HepG2 (cell line): Measurements from ENCODE around the gene KLHL33. TPM values are rescaled to one million over a fixed set of nuclear protein-coding genes. Genes with fewer than 3 reads are reported as not detected.

ENCODE experiments used
- CEBPG ChIP-seq: IDR thresholded peaks from 2 replicates; pipeline ENCODE4 v1.6.1; 2016
- CHD4 ChIP-seq: fragments of 200-600 bp; sonication (generic); IDR thresholded peaks from 2 replicates; pipeline ENCODE4 v1.7.0; 2017; ENCODE audit warnings: mild to moderate bottlenecking, low read length, borderline replicate concordance
- FOXK2 ChIP-seq: fragments of 450-650 bp; IDR thresholded peaks from 2 replicates; pipeline ENCODE4 v1.6.1; 2016
- HDAC2 ChIP-seq: sonication (generic); formaldehyde crosslinking; IDR thresholded peaks from 2 replicates; pipeline ENCODE4 v1.4.0; 2020; ENCODE audit warnings: missing genetic modification reagents
- HES4 ChIP-seq: sonication (generic); formaldehyde crosslinking; IDR thresholded peaks from 2 replicates; pipeline ENCODE4 v1.9.0; 2021; ENCODE audit warnings: mild to moderate bottlenecking, missing genetic modification reagents, borderline replicate concordance
- HIC2 ChIP-seq: sonication (generic); formaldehyde crosslinking; IDR thresholded peaks from 2 replicates; pipeline ENCODE4 v1.9.0; 2022; ENCODE audit warnings: low read depth, missing genetic modification reagents
- MIER3 ChIP-seq: IDR thresholded peaks from 2 replicates; pipeline ENCODE4 v1.6.1; 2016; ENCODE audit warnings: missing compliant biosample characterization, borderline replicate concordance
- NFIC ChIP-seq: IDR thresholded peaks from 2 replicates; pipeline ENCODE4 v1.6.1; 2012; ENCODE audit warnings: mild to moderate bottlenecking, low read length, inconsistent platforms
- NONO ChIP-seq, 2 experiments: fragments of 450-650 bp in 1 of 2; sonication (generic) in 1 of 2; formaldehyde crosslinking in 1 of 2; IDR thresholded peaks in 1 of 2; conservative IDR thresholded peaks in 1 of 2; 2 replicates each; pipeline versions ENCODE4 v1.6.1 to v1.8.0; 2017 to 2022; ENCODE audit warnings: mild to moderate bottlenecking in 1 of 2, missing genetic modification reagents in 1 of 2, moderate library complexity in 1 of 2
- NR1H2 ChIP-seq: sonication (generic); formaldehyde crosslinking; IDR thresholded peaks from 2 replicates; pipeline ENCODE4 v1.8.1; 2022; ENCODE audit warnings: low read depth, missing genetic modification reagents, borderline replicate concordance
- RAD21 ChIP-seq: fragments of 450-650 bp; formaldehyde crosslinking; IDR thresholded peaks from 2 replicates; pipeline ENCODE4 v1.5.0; 2020; ENCODE audit warnings: mild to moderate bottlenecking
- REL ChIP-seq: sonication (generic); formaldehyde crosslinking; conservative IDR thresholded peaks from 2 replicates; pipeline ENCODE4 v1.8.0; 2022; ENCODE audit warnings: mild to moderate bottlenecking, missing genetic modification reagents, moderate library complexity
- SSRP1 ChIP-seq: IDR thresholded peaks from 2 replicates; pipeline ENCODE4 v1.6.1; 2016; ENCODE audit warnings: control low read depth
- TAF15 ChIP-seq: fragments of 200-400 bp; formaldehyde crosslinking; IDR thresholded peaks from one replicate; pipeline ENCODE4 v1.6.1; 2018; ENCODE audit warnings: mild to moderate bottlenecking, low read depth, low read length; ENCODE audit not compliant: poor library complexity, severe bottlenecking
- TBX3 ChIP-seq: fragments of 450-650 bp; IDR thresholded peaks from 2 replicates; pipeline ENCODE4 v1.6.1; 2017; ENCODE audit warnings: antibody characterized with exemption, mild to moderate bottlenecking, inconsistent platforms, borderline replicate concordance
- XRCC5 ChIP-seq: fragments of 200-400 bp; formaldehyde crosslinking; optimal IDR thresholded peaks from 2 replicates; pipeline ENCODE3; 2017; ENCODE audit warnings: mild to moderate bottlenecking, low read length
- ZFP41 ChIP-seq: sonication (generic); formaldehyde crosslinking; IDR thresholded peaks from 2 replicates; pipeline ENCODE4 v1.4.0; 2020; ENCODE audit warnings: mild to moderate bottlenecking, missing genetic modification reagents, borderline replicate concordance
- ZKSCAN5 ChIP-seq: sonication (generic); formaldehyde crosslinking; IDR thresholded peaks from 2 replicates; pipeline ENCODE4 v1.5.1; 2020; ENCODE audit warnings: mild to moderate bottlenecking, missing genetic modification reagents
- ZNF207 ChIP-seq: fragments of 450-650 bp; IDR thresholded peaks from 2 replicates; pipeline ENCODE4 v1.6.1; 2016; ENCODE audit warnings: antibody characterized with exemption, borderline replicate concordance
- ZNF232 ChIP-seq: sonication (generic); formaldehyde crosslinking; IDR thresholded peaks from 2 replicates; pipeline ENCODE4 v1.4.0; 2020; ENCODE audit warnings: missing genetic modification reagents, borderline replicate concordance
- ZNF331 ChIP-seq: sonication (generic); formaldehyde crosslinking; IDR thresholded peaks from 2 replicates; pipeline ENCODE4 v1.4.0; 2020; ENCODE audit warnings: missing genetic modification reagents
- ZNF484 ChIP-seq: sonication (generic); formaldehyde crosslinking; IDR thresholded peaks from 2 replicates; pipeline ENCODE4 v1.5.1; 2020; ENCODE audit warnings: mild to moderate bottlenecking, low read depth, missing genetic modification reagents, borderline replicate concordance
- ZNF605 ChIP-seq: sonication (generic); formaldehyde crosslinking; IDR thresholded peaks from 2 replicates; pipeline ENCODE4 v1.8.0; 2022; ENCODE audit warnings: mild to moderate bottlenecking, missing genetic modification reagents
- ZNF713 ChIP-seq: sonication (generic); formaldehyde crosslinking; IDR thresholded peaks from 2 replicates; pipeline ENCODE4 v1.4.0; 2020; ENCODE audit warnings: mild to moderate bottlenecking, missing genetic modification reagents
- polyA plus RNA-seq, 8 experiments: library from polyadenylated mRNA; depleted of rRNA in 3 of 8; stranded (reverse) in 7 of 8; unstranded in 1 of 8; fragments of >200 nt; fragmentation: Illumina TruSeq in 4 of 8; extraction: Trizol in 4 of 8; gene quantifications; 2 replicates each; pipeline versions ENCODE4 v1.2.1 to v1.2.3, GENCODE V29; 2011 to 2016; ENCODE audit warnings: low read depth in 4 of 8, missing spikeins in 1 of 8, mixed read lengths in 1 of 8; ENCODE audit not compliant: insufficient read depth in 1 of 8
- total RNA-seq, 5 experiments: library from RNA; depleted of rRNA; stranded (reverse); fragments of >200 nt; fragmentation: Illumina TruSeq; extraction: Trizol; gene quantifications; 2 replicates each; pipeline ENCODE4 v1.2.3, GENCODE V29; 2016; ENCODE audit warnings: low read depth in 1 of 5
- TF ChIP-seq, protein P1 (sequence below): sonication (generic); formaldehyde crosslinking; conservative IDR thresholded peaks from 2 replicates; pipeline ENCODE4 v1.5.0; 2020; ENCODE audit warnings: missing genetic modification reagents
- TF ChIP-seq, protein P2 (sequence below): IDR thresholded peaks from 2 replicates; pipeline ENCODE4 v1.6.1; 2016

The KLHL33 gene
- total and polyA plus RNA-seq, 2 of the 13 experiments (the other 11 are each of a cell fraction or from before 2014, with no cell fraction given), result not detected

GRCh38 chr14:20454516-20455354 is 18.8 kb upstream of the KLHL33 start, which contains the start of the genes APEX1 and OSGEP (continued):
- TF ChIP-seq TBX3 (0 out of 2 replicates have a peak, but pooled peaks have one; percentile 38), NFIC (peak; percentile 63; the same call in 1 of the 2 replicates), MIER3 (CRISPR knock-in tag) (peak; percentile 81), REL (CRISPR knock-in tag) (0 out of 2 replicates have a peak, but pooled peaks have one; percentile 20), HES4 (CRISPR knock-in tag) (peak; percentile 89), CEBPG (CRISPR knock-in tag) (peak; percentile 33; the same call in 1 of the 2 replicates), NONO (IDR thresholded peaks at IDR 0.05) (no peak), NONO (CRISPR knock-in tag; conservative IDR thresholded peaks at IDR 0.05) (peak; percentile 44), ZFP41 (CRISPR knock-in tag) (peak; percentile 20; the same call in 1 of the 2 replicates), ZKSCAN5 (CRISPR knock-in tag) (no peak), CHD4 (0 out of 2 replicates have a peak, but pooled peaks have one; percentile 32), XRCC5 (peak; percentile 73), RAD21 (CRISPR knock-in tag) (peak; percentile 63; the same call in 1 of the 2 replicates), FOXK2 (peak; percentile 85), ZNF605 (CRISPR knock-in tag) (peak; percentile 97), ZNF484 (CRISPR knock-in tag) (no peak), ZNF713 (CRISPR knock-in tag) (peak; percentile 84; the same call in 1 of the 2 replicates), HIC2 (CRISPR knock-in tag) (peak; percentile 74; the same call in 1 of the 2 replicates), ZNF232 (CRISPR knock-in tag) (peak; percentile 77; the same call in 1 of the 2 replicates), ZNF207 (peak; percentile 99; the same call in 1 of the 2 replicates), TAF15 (peak; percentile 45), NR1H2 (CRISPR knock-in tag) (no peak), ZNF331 (CRISPR knock-in tag) (peak; percentile 53), SSRP1 (CRISPR knock-in tag) (no peak), HDAC2 (CRISPR knock-in tag) (peak; percentile 49; the same call in 1 of the 2 replicates)
- TF ChIP-seq, protein P1, sequence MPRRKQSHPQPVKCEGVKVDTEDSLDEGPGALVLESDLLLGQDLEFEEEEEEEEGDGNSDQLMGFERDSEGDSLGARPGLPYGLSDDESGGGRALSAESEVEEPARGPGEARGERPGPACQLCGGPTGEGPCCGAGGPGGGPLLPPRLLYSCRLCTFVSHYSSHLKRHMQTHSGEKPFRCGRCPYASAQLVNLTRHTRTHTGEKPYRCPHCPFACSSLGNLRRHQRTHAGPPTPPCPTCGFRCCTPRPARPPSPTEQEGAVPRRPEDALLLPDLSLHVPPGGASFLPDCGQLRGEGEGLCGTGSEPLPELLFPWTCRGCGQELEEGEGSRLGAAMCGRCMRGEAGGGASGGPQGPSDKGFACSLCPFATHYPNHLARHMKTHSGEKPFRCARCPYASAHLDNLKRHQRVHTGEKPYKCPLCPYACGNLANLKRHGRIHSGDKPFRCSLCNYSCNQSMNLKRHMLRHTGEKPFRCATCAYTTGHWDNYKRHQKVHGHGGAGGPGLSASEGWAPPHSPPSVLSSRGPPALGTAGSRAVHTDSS (CRISPR knock-in tag), result 0 out of 2 replicates have a peak, but pooled peaks have one; percentile 55
- TF ChIP-seq, protein P2, sequence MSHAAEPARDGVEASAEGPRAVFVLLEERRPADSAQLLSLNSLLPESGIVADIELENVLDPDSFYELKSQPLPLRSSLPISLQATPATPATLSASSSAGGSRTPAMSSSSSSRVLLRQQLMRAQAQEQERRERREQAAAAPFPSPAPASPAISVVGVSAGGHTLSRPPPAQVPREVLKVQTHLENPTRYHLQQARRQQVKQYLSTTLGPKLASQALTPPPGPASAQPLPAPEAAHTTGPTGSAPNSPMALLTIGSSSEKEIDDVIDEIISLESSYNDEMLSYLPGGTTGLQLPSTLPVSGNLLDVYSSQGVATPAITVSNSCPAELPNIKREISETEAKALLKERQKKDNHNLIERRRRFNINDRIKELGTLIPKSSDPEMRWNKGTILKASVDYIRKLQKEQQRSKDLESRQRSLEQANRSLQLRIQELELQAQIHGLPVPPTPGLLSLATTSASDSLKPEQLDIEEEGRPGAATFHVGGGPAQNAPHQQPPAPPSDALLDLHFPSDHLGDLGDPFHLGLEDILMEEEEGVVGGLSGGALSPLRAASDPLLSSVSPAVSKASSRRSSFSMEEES (CRISPR knock-in tag), result peak; percentile 96
